ENCODE results near the gene NFKBIL1.
"Not testable (repeated sequence)": the region's sequence is repeated elsewhere in the genome, so short reads cannot be mapped to it uniquely, and the experiment has no call there.

The NFKBIL1 gene

GRCh38 chr6:31580807-31581433 lies 33.5 kb downstream of the NFKBIL1 start:
- peak; percentile 50 to 57 for DNase-seq (ENCODE audit: low read depth in 2 of 2)

GRCh38 chr6:31581434-31582229 lies 34.2 kb downstream of the NFKBIL1 start:
- DNase-seq (ENCODE audit: low read depth in 2 of 2): no peak

GRCh38 chr6:31582230-31582643 lies 34.8 kb downstream of the NFKBIL1 start, which contains the start of gene LTB:
Gene LTB (minus strand): TSS chr6:31582424. CDS start chr6:31582417, 7 bp downstream.
- DNase-seq (ENCODE audit: low read depth in 2 of 2): no peak

- DNase-seq (ENCODE audit: low read depth in 2 of 2): no peak
These were observed 38.1 kb downstream of the NFKBIL1 start for GRCh38 chr6:31585491-31585890.

GRCh38 chr6:31586008-31586407 lies 38.6 kb downstream of the NFKBIL1 start, which contains the start of gene LST1:
Gene LST1 (plus strand): TSS chr6:31586277. CDS start chr6:31587300, 1,023 bp downstream.
- DNase-seq (ENCODE audit: low read depth in 2 of 2): no peak

GRCh38 chr6:31586599-31587281 lies 39.3 kb downstream of the NFKBIL1 start:
- no peak for DNase-seq (ENCODE audit: low read depth in 2 of 2)

GRCh38 chr6:31587791-31588777 lies 40.7 kb downstream of the NFKBIL1 start:
- DNase-seq (ENCODE audit: low read depth in 2 of 2): no peak

GRCh38 chr6:31588871-31589650 lies 41.7 kb downstream of the NFKBIL1 start:
- DNase-seq (ENCODE audit: low read depth in 2 of 2): no peak

- DNase-seq (ENCODE audit: low read depth in 2 of 2): not testable (repeated sequence)
These were observed 43.3 kb downstream of the NFKBIL1 start for GRCh38 chr6:31590691-31591090.

GRCh38 chr6:31592396-31592771 lies 45.0 kb downstream of the NFKBIL1 start:
- DNase-seq (ENCODE audit: low read depth in 2 of 2): no peak

- no peak for DNase-seq (ENCODE audit: low read depth in 2 of 2)
These were observed 49.6 kb downstream of the NFKBIL1 start for GRCh38 chr6:31597006-31597405.

- no peak for DNase-seq (ENCODE audit: low read depth in 2 of 2)
These were observed 59.9 kb downstream of the NFKBIL1 start for GRCh38 chr6:31607317-31607716.
